HG02588 (cell line): ENCODE results near the gene UBAC2.

Experiments
- ATAC-seq: cut with Tn5 transposase; IDR thresholded peaks from one replicate; pipeline ENCODE4 v1.9.1; 2021; ENCODE audit warnings: mild to moderate bottlenecking, moderate library complexity; ENCODE audit not compliant: unreplicated experiment

Gene UBAC2

GRCh38 chr13:99266827-99267226, 66.2 kb downstream of the UBAC2 start:
- no peak for ATAC-seq

- no peak for ATAC-seq
Observed at GRCh38 chr13:99267927-99268326, 67.3 kb downstream of the UBAC2 start.

GRCh38 chr13:99268822-99269221, 68.2 kb downstream of the UBAC2 start:
- ATAC-seq, result no peak

- peak; percentile 60 for ATAC-seq
Observed at GRCh38 chr13:99269627-99270241, 69.1 kb downstream of the UBAC2 start.

- ATAC-seq, result no peak
Observed at GRCh38 chr13:99270518-99270917, 69.9 kb downstream of the UBAC2 start.

GRCh38 chr13:99271249-99271648, 70.6 kb downstream of the UBAC2 start:
- no peak for ATAC-seq

- ATAC-seq, result no peak
Observed at GRCh38 chr13:99272481-99272880, 71.8 kb downstream of the UBAC2 start.

GRCh38 chr13:99273128-99273527, 72.5 kb downstream of the UBAC2 start:
- ATAC-seq, result no peak

- no peak for ATAC-seq
Observed at GRCh38 chr13:99275093-99275469, 74.4 kb downstream of the UBAC2 start.

- no peak for ATAC-seq
Observed at GRCh38 chr13:99276706-99277105, 76.1 kb downstream of the UBAC2 start.

GRCh38 chr13:99277629-99278028, 77.0 kb downstream of the UBAC2 start:
- no peak for ATAC-seq

- no peak for ATAC-seq
Observed at GRCh38 chr13:99278200-99278599, 77.5 kb downstream of the UBAC2 start.

- ATAC-seq, result no peak
Observed at GRCh38 chr13:99278843-99279242, 78.2 kb downstream of the UBAC2 start.

GRCh38 chr13:99279637-99280036, 79.0 kb downstream of the UBAC2 start:
- no peak for ATAC-seq

GRCh38 chr13:99280166-99280565, 79.5 kb downstream of the UBAC2 start:
- no peak for ATAC-seq

GRCh38 chr13:99281811-99282263, 81.2 kb downstream of the UBAC2 start:
- peak; percentile 76 for ATAC-seq

- peak; percentile 65 for ATAC-seq
Observed at GRCh38 chr13:99282264-99283231, 81.9 kb downstream of the UBAC2 start.

GRCh38 chr13:99285432-99286182, 85.0 kb downstream of the UBAC2 start:
- ATAC-seq, result no peak

- no peak for ATAC-seq
Observed at GRCh38 chr13:99287551-99287950, 86.9 kb downstream of the UBAC2 start.

- peak; percentile 92 for ATAC-seq
Observed at GRCh38 chr13:99288089-99288488, 87.4 kb downstream of the UBAC2 start.

- no peak for ATAC-seq
Observed at GRCh38 chr13:99289271-99289670, 88.6 kb downstream of the UBAC2 start.
